ENCODE measurements around the gene OLAH.

The OLAH gene

DNA sequence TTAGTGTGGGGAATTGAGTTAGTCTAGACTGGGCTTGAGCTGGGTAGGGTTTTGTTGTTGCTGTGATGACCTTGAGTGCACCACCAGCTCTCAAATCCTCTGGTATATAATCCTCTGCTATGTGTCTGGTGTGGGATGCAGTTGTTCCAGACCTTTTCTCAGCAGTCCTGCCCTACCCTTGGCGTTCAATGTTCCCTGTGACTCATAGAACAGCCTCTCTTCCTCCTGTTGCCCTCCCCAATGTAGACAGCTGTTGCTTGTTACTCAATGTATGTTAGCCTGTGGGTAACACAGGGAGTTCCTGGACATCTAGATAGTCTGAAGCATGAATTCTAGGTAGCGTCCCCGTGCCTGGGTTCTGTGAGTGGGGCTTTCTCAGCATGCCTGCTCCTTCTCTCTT, 25.1 kb downstream of the OLAH start:
- no peak for DNase-seq (ENCODE audit: low read depth in 2 of 3, low spot score in 1 of 3)

DNA sequence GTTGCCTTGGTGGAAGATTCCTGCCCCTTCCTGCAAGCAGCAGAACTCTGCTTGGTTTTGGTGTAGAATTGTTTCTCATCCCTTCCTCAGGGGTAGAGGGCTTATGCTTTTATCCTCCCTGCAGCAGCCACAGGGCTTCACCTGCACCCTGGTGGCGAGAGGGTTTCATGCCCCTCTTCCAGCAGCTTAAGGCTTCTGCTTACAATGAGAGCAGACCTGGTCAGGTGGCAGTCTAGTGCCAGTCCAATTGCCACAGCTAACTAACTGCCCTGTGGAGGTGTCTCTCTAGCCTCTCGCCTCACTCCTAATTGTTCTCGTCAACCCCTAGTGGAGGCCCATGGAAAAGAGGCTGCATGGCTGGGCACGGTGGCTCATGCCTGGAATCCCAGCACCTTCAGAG, 25.5 kb downstream of the OLAH start:
- DNase-seq (ENCODE audit: low read depth in 2 of 3, low spot score in 1 of 3) = no peak

DNA sequence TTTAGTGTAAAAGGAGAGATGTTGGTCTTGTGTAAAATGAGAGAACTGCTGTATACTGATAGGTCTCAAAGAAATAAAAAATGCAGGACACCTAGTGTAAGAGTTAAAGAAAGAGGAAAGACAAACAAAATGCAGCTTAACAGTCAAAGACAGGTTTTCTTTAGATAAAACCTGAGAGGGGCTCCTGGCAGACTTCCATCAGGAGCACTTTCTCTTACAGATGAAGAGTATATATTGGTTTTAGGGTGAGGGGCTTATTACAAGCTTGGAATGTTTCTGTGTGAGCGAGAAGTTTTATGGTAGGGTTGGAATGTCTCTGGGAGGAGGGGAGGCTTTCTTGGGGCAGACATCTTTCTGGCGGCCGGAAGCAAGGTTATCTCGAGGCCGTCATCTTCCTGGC, 28.6 kb downstream of the OLAH start:
- DNase-seq (ENCODE audit: low read depth in 2 of 3, low spot score in 1 of 3) = no peak

DNA sequence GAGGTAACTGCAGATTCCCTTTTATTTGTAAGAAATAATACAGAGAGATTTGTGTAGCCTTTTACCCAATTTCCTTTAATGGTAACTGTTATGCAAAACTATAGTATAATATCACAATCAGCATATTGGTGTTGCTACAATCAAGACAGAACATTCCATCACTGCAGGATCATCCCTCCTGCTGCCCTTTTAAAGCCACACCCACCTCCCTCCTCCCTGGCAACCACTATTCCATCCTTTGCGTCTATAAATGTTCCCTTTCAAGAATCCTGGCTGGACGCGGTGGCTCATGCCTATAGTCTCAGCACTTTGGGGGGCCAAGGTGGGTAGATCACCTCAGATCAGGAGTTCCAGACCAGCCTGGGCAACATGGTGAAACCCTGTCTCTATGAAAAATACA, 31.7 kb downstream of the OLAH start:
- no peak for DNase-seq (ENCODE audit: low read depth in 2 of 3, low spot score in 1 of 3)

DNA sequence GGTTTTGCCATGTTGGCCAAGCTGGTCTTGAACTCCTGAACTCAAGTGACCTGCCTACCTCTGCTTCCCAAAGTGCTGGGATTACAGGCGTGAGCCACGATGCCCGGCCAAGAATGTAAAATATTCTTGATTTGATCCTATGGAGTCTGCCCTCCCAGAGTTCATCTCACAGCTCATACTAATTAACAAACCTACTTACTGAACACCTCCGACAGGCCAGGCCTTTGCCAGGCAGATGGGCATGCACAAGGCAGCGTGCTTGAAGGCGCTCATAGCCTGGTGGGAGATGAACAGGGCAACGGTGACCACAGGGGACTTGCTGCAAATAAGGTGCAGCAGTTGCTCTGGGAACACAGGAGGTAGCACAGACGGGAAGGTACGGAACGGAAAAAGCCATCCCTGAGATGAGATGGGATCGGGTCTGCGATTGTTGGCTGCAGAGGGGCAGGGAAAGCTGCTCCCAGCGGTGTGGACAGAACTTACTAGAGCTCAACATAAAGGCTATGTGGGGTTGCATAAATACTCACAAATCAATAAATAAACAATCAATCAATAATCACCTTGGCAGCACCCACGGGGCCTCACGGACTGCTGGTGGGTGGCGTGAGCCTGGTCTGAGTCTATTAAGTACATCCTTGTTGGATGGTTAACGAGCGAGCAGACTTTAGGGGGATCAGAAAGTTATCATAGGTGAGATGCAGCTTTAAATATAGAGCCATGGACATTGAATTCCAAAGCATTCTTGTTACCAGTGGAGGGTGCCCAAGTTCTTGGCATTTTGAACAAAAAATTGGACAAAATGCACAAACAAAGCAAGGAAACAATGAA, 40.1 kb downstream of the OLAH start:
- DNase-seq (ENCODE audit: low read depth in 2 of 3, low spot score in 1 of 3) = no peak

DNA sequence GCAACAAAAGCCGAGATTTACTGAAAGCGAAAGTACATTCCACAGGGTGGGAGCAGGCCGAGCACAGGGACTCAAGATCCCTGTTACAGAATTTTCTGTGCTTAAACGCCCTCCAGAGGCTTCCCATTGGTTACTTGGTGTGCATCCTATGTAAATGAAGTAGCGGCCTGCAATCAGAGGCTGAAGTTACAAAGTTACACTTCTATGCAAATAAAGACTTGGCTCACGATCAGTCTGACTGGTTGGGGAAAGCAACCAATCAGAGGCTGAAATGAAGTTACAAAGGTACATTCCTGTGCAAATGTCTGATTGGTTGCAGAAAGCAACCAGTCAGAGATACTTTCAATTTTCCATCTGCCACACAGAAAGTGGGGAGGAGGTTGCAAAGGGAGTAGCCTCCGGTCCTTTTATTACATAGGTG, 40.8 kb downstream of the OLAH start:
- DNase-seq (ENCODE audit: low read depth in 2 of 3, low spot score in 1 of 3) = no peak

DNA sequence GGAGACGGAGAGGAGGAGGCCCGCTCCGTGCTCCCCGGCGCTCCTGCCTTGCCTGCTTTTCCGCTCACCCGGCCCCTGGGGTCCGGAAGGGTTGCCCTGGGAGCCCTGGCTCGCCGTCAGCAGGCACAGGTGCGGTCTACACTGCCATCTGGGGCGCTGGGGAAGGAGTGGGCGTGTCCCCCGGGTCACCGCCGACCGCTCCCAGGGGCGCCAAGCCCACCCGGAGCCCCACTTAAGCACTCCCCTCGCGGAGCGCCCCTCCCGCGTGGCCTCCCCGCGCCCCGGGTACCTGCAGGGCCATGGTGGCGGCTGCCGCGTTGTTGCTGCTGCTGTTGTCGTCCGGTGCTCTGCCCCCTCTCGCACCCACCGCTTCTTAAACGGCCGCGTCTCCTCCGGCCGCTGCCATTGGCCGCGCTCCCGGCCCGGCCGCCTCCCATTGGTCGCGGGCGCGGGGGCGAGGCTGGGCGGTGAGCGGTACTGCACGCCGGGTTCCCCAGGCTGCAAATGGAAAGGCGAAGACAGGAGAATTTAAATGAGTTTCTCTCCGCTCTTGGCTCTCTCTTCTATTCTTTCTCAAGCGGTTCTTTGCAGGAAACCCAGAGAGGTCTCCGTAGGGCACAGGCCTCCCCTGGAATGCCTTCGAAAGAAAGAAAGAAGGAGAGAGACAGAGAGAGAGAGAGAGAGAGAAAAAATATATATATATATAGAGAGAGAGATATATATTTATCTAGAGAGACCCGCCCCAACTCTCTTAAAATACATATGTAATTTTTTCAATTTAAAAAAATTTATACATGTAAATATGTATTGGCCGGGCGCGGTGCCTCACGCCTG, 44.9 kb downstream of the OLAH start, which contains the start of gene ACBD7:
Gene ACBD7 (minus strand): TSS at position 349 of the 834 bp plus-strand sequence. CDS start 48 bp downstream, at position 301.
- DNase-seq (ENCODE audit: low read depth in 2 of 3, low spot score in 1 of 3) = peak; percentile 63 to 80 (median 71)

DNA sequence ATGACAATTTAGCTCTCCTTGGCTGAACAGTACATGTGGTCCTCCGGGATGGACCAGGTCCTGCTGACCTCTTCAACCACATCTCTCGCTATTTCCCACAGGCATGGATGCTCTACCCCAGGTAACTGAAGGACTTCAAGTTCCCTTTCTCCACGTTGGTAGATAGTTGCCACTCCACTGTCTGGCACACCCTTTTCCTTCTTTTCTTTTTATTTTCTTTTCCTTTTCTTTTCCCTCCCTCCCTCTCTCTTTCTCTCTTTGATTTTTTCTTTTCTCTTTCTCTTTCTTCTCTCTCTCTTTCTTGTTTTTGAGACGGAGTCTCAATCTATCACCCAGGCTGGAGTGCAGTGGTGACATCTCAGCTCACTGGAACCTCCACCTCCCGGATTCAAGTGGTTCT, 47.7 kb downstream of the OLAH start:
- DNase-seq (ENCODE audit: low read depth in 2 of 3, low spot score in 1 of 3) = no peak

DNA sequence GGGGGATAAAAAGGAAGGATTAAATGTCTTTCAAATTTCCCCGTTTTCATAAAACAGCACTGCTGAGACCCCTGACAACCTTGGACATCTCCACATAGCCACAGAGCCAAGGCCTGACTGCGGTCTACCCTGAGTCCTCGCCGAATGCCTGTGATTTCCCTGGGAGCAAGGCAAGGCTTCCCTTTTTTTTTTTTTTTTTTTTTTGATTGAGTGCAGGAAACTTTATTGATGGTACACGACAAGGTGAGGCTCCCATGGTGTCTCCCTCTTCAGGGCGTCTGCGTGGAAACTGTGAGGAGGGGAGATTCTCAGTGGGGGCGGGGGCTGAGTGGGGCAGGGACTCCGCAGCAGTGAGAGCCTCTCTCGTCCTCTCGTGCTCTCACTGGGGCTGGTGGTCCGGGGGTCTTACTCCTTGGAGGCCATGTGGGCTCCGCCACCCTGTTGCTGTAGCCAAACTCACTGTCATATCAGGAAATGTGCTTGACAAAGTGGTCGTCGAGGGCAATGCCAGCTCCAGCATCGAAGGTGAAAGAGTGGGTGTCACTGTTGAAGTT, 49.2 kb downstream of the OLAH start:
- DNase-seq (ENCODE audit: low read depth in 2 of 3, low spot score in 1 of 3) = no peak

DNA sequence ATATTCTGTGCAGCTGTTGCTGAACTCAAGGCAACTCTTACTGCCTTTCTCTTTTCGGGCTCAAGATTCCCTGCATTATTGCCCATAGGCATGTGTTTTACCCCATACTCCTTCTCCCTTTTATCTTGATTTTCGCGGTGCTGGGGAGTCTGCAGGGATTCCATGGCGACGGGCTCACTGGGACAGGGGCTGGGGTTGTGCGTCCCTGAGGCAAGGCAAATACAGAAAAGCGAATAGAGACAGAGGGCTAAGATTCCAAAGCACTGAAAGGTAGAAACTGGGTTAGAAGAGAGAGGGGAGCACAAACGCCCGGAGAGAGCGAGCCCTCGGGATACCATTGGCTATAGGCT, 52.9 kb downstream of the OLAH start:
- DNase-seq (ENCODE audit: low read depth in 2 of 3, low spot score in 1 of 3) = no peak

DNA sequence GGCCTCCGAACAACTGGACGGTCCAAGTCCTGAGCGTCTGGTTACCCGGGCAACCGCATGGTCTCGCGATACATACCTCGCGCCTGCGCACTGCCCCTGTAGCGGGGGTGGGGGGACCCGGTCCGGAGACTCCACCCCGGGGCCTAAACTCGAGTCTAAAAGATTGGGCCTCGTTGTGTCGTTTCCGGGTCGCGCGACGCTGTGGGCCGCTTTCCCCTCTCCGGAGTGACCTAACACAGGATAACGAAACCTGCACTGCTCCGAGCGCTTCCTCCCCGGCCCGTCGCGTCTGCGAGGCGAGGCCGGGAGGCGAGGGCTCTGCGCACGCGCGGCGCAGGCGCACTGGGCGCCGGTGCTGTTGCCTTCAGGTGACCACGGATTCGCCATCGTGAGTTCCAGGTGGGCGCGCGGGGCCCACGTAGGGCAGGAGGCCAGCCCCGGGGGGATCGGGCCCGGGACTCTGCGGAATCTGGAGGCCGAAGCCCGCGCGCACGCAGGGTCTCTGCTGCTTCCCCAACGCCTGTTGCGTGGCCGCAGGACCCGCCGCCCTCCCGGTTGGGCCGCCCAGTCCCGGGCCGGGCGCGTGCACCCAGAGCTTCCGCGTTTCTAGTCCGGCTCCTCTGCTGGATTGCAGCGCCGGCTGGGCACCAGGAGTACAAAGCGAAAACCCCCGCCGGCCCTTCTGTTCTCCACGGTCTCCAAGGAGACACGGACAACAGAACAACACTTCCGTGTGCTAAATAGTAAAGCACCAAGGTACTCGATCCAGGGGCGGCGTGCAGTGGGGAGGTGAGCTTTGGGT, 53.5 kb downstream of the OLAH start, which contains the start of gene RPP38:
Gene RPP38 (plus strand): TSS at position 345 of the 802 bp plus-strand sequence. CDS start 5,960 bp downstream, outside the sequence.
- peak; percentile 90 to 95 (median 93) for DNase-seq (ENCODE audit: low read depth in 2 of 3, low spot score in 1 of 3)

DNA sequence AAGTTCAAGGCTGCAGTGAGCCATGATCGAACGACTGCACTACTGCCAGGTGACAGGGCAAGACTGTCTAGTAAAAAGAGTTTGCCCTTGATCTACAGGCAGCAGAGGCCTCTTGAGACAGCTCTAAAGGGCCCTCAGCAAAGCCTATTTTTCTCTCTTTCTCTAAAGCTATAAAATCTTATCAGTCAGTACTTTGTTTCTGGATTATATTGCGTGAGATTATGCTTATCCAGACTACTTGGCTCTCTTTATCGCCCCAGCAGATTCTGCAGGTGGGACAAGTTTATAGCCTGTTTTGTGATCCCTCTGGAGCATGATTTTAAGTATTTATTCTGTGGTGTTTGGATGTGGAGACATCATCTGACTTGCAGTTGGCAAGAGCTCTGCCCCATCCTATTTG, 56.1 kb downstream of the OLAH start:
- no peak for DNase-seq (ENCODE audit: low read depth in 2 of 3, low spot score in 1 of 3)

DNA sequence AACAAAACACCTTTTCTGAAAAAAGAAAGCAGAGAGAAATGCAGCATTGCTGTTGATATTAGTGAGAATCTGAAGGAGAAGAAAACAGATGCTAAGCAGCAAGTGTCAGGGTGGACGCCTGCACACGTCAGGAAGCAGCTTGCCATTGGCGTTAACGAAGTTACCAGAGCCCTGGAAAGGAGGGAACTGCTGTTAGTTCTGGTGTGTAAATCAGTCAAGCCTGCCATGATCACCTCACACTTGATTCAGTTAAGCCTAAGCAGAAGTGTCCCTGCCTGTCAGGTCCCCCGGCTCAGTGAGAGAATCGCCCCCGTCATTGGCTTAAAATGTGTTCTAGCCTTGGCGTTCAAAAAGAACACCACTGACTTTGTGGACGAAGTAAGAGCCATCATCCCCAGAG, 59.8 kb downstream of the OLAH start:
- DNase-seq (ENCODE audit: low read depth in 2 of 3, low spot score in 1 of 3) = no peak

DNA sequence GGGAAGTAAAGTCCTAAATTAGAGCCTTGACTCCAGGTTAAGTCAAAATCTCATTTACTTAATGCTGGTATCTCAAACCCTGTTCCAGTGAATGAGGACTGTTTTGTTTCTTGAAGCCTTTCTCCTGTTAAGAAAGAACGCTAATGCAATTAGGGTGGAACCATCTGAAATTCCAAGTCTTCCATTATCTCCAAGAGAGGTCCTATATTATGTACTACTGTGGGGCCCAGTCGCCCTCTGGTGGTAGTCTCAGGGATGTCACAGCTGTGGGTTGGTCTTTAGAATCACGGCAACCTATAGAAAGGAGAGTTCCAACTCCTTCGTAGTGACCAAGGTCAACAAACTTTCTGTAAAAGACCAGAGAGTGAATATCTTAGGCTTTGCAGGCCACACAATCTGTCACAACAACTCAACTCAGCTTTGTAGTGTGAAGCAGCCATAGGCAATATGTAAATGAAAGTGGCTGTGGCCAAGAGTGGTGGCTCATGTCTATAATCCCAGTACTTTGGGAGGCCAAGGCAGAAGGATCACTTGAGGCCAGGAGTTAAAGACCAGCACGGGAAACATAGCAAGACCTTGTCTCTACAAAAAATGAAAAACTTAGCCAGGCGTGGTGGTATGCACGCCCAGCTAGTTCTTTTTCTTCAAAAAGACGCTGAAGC, 62.7 kb downstream of the OLAH start:
- peak; percentile 52 to 64 (median 57) for DNase-seq (ENCODE audit: low read depth in 2 of 3, low spot score in 1 of 3)

DNA sequence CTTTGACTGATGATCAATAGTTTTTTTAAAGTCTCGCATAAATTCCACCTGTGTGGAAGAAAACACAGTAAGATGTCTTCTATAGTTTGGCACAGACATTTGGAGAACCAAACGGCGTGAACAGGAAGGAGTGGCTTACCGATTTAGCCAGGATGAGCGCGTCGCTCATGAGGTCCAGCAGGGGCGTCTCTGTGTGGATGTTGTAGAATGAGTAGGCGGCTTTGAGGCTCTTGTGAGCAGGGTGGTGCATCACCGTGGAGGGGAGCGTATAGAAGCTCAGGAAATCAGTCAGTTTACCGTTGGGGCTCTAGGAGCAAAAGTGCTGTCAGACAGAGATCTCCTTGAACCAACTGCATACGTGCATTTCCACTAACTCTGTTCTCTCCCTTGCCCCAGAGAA, 68.9 kb downstream of the OLAH start:
- DNase-seq (ENCODE audit: low read depth in 2 of 3, low spot score in 1 of 3) = no peak

DNA sequence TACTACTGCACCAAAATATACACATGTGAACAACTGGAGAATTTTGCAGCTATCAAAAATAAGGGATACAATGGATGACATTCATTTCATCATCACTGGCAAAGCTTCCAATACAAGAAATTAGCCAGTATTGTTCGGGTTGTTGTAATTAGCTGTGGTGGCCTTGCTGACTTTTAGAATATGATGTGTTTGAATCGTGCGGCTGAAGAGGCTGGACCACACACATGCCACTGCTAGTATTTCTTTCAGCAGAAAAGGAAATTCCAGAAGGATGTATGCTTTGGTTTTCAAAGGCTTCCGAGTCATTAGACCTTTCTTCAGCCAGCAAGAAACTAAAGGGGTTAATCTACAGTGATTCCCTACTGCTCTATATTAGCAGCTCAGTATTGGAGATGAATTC, 70.0 kb downstream of the OLAH start:
- DNase-seq (ENCODE audit: low read depth in 2 of 3, low spot score in 1 of 3) = no peak

DNA sequence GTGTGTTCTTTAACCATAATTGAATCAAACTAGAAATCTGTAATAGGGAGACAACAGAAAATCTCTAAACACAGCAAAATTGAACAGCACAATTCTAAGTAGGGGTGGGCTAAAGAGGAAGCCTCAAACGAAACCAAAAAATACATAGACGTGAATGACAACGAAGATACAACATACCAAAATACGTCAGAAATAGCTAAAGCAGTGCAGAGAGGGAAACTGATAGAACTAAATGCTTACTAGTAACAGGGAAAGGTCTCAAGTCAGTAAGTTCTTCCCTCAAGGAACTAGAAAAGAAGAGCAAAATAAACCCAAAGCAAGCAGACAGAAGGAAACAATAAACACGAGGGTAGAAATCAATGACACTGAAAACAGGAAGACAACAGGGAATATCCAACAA, 72.5 kb downstream of the OLAH start:
- no peak for DNase-seq (ENCODE audit: low read depth in 2 of 3, low spot score in 1 of 3)

DNA sequence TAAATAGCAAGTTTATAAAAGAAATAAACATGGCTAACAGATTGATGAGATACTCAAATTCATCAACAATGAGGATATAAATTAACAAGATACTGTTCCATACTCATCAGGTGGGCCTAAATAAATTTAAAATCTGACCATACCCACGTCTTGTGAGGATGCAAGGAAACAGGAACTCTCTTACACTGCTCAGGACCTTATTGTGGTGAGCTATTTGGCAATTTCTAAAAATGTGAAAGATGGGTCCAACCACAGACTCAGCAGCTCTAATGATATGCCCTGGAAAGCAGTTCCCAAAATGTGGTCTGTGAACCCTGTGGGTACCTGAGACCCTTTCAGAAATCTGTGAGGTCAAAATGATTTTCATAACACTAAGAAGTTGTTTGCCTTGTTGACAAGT, 74.9 kb downstream of the OLAH start:
- no peak for DNase-seq (ENCODE audit: low read depth in 2 of 3, low spot score in 1 of 3)

DNA sequence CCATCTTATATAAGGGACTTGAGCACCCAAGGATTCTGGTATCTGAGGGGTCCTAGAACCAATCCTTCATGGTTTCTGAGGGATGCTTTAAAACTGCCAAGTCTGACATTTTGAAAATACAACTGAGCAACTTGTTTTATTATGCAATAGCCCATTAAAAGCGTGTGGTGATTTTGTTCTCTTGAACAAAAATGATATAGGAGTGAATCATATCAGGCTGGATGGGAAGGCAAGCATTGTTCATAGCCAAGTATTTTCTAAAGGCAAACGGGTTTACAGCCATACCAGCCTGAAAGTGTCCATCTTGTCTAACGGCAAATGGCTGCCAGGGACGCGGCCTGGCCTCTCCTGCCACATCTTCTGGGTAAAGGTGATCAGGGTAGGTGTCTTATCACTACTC, 76.8 kb downstream of the OLAH start:
- DNase-seq (ENCODE audit: low read depth in 2 of 3, low spot score in 1 of 3) = no peak

DNA sequence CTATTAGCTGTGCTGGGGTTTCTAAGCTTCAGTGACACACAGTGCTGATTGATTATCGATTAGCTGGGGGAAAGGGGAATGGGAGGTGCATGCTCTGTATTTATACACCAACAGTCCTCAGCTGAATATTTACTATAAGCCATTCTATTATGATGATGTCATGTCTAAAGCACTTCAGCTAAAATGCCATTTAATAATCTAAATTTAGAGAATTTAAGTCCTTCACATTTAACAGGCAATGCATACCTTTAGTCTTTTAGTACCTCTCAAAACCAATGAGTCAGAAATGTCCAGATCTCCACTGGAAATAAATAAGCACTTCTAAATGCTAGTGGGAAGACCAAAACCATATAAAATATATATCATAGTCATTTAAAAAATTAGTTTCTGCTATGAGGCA, 78.0 kb downstream of the OLAH start:
- no peak for DNase-seq (ENCODE audit: low read depth in 2 of 3, low spot score in 1 of 3)
